GM21717 (cell line): ENCODE data around the gene CRYBA4.

Experiments
- ATAC-seq: cut with Tn5 transposase; IDR thresholded peaks from one replicate; pipeline ENCODE4 v1.9.1; 2021; ENCODE audit warnings: mild to moderate bottlenecking, moderate library complexity; ENCODE audit not compliant: unreplicated experiment

Gene CRYBA4

GRCh38 chr22:26658671-26659478 is 37.1 kb downstream of the CRYBA4 start:
- peak; percentile 63 for ATAC-seq

GRCh38 chr22:26660356-26660755 is 38.6 kb downstream of the CRYBA4 start:
- no peak for ATAC-seq

- no peak for ATAC-seq
Measured at GRCh38 chr22:26660961-26661578, 39.3 kb downstream of the CRYBA4 start.

GRCh38 chr22:26662160-26662559 is 40.4 kb downstream of the CRYBA4 start:
- no peak for ATAC-seq

GRCh38 chr22:26663374-26663923 is 41.7 kb downstream of the CRYBA4 start:
- no peak for ATAC-seq

GRCh38 chr22:26665813-26666231 is 44.1 kb downstream of the CRYBA4 start:
- ATAC-seq = peak; percentile 3

- no peak for ATAC-seq
Measured at GRCh38 chr22:26667140-26667539, 45.4 kb downstream of the CRYBA4 start.

- ATAC-seq = no peak
Measured at GRCh38 chr22:26669060-26669481, 47.3 kb downstream of the CRYBA4 start.

- ATAC-seq = no peak
Measured at GRCh38 chr22:26670459-26670858, 48.7 kb downstream of the CRYBA4 start.

GRCh38 chr22:26671317-26672059 is 49.7 kb downstream of the CRYBA4 start:
- no peak for ATAC-seq

- peak; percentile 4 for ATAC-seq
Measured at GRCh38 chr22:26672060-26672471, 50.3 kb downstream of the CRYBA4 start.

GRCh38 chr22:26672590-26673468 is 51.1 kb downstream of the CRYBA4 start:
- peak; percentile 52 for ATAC-seq

GRCh38 chr22:26673486-26673885 is 51.7 kb downstream of the CRYBA4 start:
- ATAC-seq = no peak

- no peak for ATAC-seq
Measured at GRCh38 chr22:26674211-26675190, 52.7 kb downstream of the CRYBA4 start.

GRCh38 chr22:26675687-26676268 is 54.0 kb downstream of the CRYBA4 start:
- no peak for ATAC-seq

- ATAC-seq = no peak
Measured at GRCh38 chr22:26677217-26677616, 55.5 kb downstream of the CRYBA4 start.

GRCh38 chr22:26679003-26679629 is 57.4 kb downstream of the CRYBA4 start:
- ATAC-seq = no peak
